Cardiac muscle cell (in vitro differentiated cells and primary cell): ENCODE results near the gene APOH. TPM values are rescaled to one million over a fixed set of nuclear protein-coding genes. Genes with fewer than 3 reads are reported as not detected.
"Not testable (repeated sequence)": the region's sequence is repeated elsewhere in the genome, so short reads cannot be mapped to it uniquely, and the experiment has no call there.

Experiments
- DNase-seq, 2 donors: peaks; one replicate each; pipeline versions ENCODE4 v3.0.0 to v3.0.0-alpha.2; 2010 to 2017; ENCODE audit warnings: low read depth in 1 of 2, low spot score in 1 of 2
- H3K27ac ChIP-seq: fragments of 200-600 bp; sonication (generic); 2 replicates; pipeline ENCODE4 v1.5.1; 2016
- H3K27me3 ChIP-seq: fragments of 200-600 bp; sonication (generic); 2 replicates; pipeline ENCODE4 v1.6.0; 2016; ENCODE audit warnings: control low read depth
- H3K36me3 ChIP-seq: fragments of 200-600 bp; sonication (generic); 2 replicates; pipeline ENCODE4 v1.5.1; 2016; ENCODE audit warnings: control low read depth
- H3K4me1 ChIP-seq: fragments of 200-600 bp; sonication (generic); 2 replicates; pipeline ENCODE4 v1.8.1; 2017; ENCODE audit warnings: low read depth, mild to moderate bottlenecking, mixed run types
- H3K4me3 ChIP-seq: fragments of 200-600 bp; sonication (generic); 2 replicates; pipeline ENCODE4 v1.5.1; 2016; ENCODE audit warnings: mild to moderate bottlenecking
- H3K9me3 ChIP-seq: fragments of 200-600 bp; sonication (generic); 2 replicates; pipeline ENCODE4 v1.5.1; 2017; ENCODE audit warnings: low read depth, mild to moderate bottlenecking, control low read depth
- polyA plus RNA-seq: library from polyadenylated mRNA; unstranded; fragments of >200 nt; fragmentation: Nextera tagmentation; extraction: Ambion mirVana; gene quantifications from 2 replicates; pipeline ENCODE4 v1.2.1, GENCODE V29; 2016
- total RNA-seq: library from RNA; depleted of rRNA; stranded (reverse); fragments of >200 nt; gene quantifications from 2 replicates; pipeline ENCODE4 v1.2.3, GENCODE V29; 2016
- TF ChIP-seq, protein P1 (sequence below): IDR thresholded peaks from 2 replicates; pipeline ENCODE4 v1.5.1; 2012; ENCODE audit warnings: low read depth, mild to moderate bottlenecking, low read length

The APOH gene
- total and polyA plus RNA-seq, 2 experiments from 2014 or later = not detected

DNA sequence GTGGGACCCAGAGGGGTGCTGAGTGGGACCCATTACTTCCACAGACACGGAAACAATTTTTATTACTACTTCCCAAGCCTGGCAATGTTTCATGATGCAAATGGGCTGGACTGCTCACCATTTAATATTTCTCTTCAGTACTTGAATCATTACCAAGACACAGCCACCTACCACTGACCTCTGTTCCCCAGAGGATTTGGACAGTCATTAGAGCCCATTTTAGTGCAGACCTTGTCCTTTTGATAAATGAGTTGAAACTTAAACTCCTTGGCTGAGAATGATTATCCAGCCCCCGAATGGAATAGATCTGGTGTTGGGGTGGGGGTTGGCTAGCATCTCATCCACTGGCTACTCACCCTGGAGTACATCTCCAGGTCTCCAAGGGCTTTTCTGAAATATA, 33.6 kb upstream of the APOH start:
- Histone ChIP-seq H3K9me3 (no peaks in the 10 kb centered on the region), H3K36me3 (no peaks in the 10 kb centered on the region), H3K27me3 (no peaks in the 10 kb centered on the region), H3K27ac (no peak overlapping the region), H3K4me1 (no peaks in the 10 kb centered on the region), H3K4me3 (no peak overlapping the region)
- TF ChIP-seq, protein P1, sequence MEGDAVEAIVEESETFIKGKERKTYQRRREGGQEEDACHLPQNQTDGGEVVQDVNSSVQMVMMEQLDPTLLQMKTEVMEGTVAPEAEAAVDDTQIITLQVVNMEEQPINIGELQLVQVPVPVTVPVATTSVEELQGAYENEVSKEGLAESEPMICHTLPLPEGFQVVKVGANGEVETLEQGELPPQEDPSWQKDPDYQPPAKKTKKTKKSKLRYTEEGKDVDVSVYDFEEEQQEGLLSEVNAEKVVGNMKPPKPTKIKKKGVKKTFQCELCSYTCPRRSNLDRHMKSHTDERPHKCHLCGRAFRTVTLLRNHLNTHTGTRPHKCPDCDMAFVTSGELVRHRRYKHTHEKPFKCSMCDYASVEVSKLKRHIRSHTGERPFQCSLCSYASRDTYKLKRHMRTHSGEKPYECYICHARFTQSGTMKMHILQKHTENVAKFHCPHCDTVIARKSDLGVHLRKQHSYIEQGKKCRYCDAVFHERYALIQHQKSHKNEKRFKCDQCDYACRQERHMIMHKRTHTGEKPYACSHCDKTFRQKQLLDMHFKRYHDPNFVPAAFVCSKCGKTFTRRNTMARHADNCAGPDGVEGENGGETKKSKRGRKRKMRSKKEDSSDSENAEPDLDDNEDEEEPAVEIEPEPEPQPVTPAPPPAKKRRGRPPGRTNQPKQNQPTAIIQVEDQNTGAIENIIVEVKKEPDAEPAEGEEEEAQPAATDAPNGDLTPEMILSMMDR = no peak
- DNase-seq = no peak

DNA sequence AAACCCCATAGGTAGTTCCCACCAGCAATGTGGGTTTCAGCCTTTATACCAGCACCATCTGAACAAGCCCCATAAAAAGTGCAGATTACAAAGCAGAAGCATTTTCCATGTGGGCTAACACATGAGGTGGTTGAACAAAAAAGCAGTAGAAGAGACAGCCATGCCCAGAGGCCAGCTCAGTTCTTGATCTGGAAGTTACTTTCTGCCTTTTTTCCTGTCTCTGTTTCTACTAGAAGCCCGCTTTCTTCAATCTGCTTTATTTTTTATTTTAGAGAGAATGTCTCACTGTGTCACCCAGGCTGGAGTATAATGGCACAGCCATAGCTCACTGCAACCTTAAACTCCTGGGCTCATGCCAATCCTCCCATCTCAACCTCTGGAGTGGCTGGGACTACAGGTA, 31.5 kb upstream of the APOH start:
- Histone ChIP-seq H3K27ac (no peak overlapping the region), H3K36me3 (no peaks in the 10 kb centered on the region), H3K4me3 (no peak overlapping the region), H3K27me3 (no peaks in the 10 kb centered on the region), H3K9me3 (no peaks in the 10 kb centered on the region), H3K4me1 (no peaks in the 10 kb centered on the region)
- no peak for DNase-seq
- TF ChIP-seq, protein P1 = no peak

DNA sequence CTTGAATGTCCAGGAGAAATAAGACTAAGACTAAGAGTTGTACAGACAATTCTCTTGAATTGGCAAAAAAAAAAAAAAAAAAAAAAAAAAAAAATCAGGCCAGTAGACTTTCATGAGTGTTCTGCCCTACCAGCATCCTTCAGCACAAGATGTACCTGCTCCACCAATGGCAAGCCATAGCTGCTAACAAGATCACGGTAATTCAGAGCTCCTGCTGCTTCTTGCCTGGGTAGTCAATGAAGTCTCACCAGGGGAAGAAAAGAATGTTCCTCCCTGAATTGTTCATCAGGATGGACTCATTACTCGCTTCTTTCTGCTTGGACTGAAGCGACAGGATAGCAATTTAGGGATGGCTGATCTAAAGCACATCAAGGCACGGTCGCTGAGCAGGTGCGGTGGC, 31.1 kb upstream of the APOH start:
- Histone ChIP-seq H3K27ac (no peak overlapping the region), H3K4me3 (no peak overlapping the region), H3K9me3 (no peaks in the 10 kb centered on the region), H3K4me1 (no peaks in the 10 kb centered on the region), H3K27me3 (no peaks in the 10 kb centered on the region), H3K36me3 (no peaks in the 10 kb centered on the region)
- DNase-seq = no peak
- TF ChIP-seq, protein P1 = no peak

DNA sequence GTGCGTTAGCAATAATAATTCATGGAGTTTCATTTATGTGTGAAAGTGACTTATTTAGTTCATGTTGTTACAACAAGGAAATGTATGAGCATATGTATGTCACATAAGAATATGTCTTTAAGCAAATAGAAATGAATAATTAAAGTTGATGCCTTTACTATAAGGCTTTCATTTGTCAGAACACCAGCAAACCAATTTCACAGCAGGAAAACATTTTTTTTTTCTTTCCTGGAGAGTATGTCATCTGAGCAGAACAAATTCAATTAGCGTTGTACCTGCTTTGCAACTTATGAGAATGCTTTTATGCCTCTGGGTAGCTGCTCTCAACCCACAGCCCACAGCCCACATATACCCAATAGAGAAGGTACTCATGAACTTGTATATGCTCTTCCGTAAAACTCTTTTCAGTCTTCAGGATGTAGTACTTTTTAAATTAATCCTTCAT, 26.3 kb upstream of the APOH start:
- Histone ChIP-seq H3K36me3 (no peaks in the 10 kb centered on the region), H3K27me3 (no peaks in the 10 kb centered on the region), H3K4me1 (no peaks in the 10 kb centered on the region), H3K27ac (no peak overlapping the region), H3K9me3 (no peaks in the 10 kb centered on the region), H3K4me3 (no peak overlapping the region)
- TF ChIP-seq, protein P1 = no peak
- no peak for DNase-seq

DNA sequence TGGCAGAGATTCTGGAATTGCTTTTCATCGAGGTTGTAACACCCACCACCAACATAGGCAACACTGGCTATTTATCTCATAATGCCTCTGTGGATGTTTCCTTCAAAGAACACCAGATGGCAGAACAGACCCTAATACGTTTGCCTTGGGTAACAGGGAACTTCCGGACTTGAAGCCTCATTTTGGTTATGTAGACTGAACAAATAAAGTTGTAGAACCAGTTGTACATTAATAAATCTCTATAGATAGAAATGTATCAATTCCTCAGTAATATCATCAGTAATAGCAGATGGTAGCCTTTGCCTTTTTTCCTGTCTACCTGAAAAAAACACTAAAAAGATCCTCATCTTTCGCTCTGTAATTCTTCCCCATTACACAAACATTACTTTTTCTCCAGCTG, 25.9 kb upstream of the APOH start:
- DNase-seq = peak; percentile 73 to 88
- no peak overlapping the region for H3K4me3 ChIP-seq
- TF ChIP-seq, protein P1 = peak; percentile 77

DNA sequence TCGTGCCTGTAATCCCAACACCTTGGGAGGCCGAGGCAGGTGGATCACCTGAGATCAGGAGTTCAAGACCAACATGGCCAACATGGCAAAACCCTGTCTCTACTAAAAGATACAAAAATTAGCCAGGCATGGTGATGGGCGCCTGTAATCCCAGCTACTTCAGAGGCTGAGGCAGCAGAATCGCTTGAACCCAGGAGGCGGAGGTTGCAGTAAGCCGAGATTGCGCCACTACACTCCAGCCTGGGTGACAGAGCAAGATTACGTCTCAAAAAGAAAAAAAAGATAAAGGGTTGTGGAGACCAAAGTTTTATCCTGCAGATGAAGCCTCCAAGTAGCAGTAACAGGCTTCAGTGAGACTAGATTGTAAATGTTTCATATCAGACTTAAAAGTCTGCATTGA, 24.2 kb upstream of the APOH start:
- not testable (repeated sequence) for H3K4me3 ChIP-seq, H3K36me3 ChIP-seq, H3K27me3 ChIP-seq, DNase-seq, H3K4me1 ChIP-seq, H3K9me3 ChIP-seq, H3K27ac ChIP-seq

More for the DNA sequence above, 25.9 kb upstream of the APOH start:
- no peak overlapping the region for H3K27ac ChIP-seq
- no peaks in the 10 kb centered on the region for H3K4me1 ChIP-seq
- H3K36me3 ChIP-seq = no peaks in the 10 kb centered on the region
- H3K27me3 ChIP-seq = no peaks in the 10 kb centered on the region
- H3K9me3 ChIP-seq = no peaks in the 10 kb centered on the region
